OCI-LY3 (cell line): ENCODE measurements around the gene TBX18.

Experiments used
- H2AFZ ChIP-seq: fragments of 200-600, 300-600 bp; shearing (Covaris generic); 2 replicates; pipeline ENCODE4 v1.6.0; 2014; ENCODE audit warnings: antibody characterized with exemption, low read depth, low read length
- H3K27ac ChIP-seq: fragments of 200-600, 300-600 bp; sonication (generic); 2 replicates; pipeline ENCODE4 v1.5.1; 2014; ENCODE audit warnings: mild to moderate bottlenecking, low read length, moderate library complexity, mixed read lengths
- H3K27me3 ChIP-seq: fragments of 200-600, 300-600 bp; sonication (generic); 2 replicates; pipeline ENCODE4 v1.6.1; 2014; ENCODE audit warnings: low read depth, low read length, mixed read lengths
- H3K36me3 ChIP-seq: fragments of 200-600, 300-600 bp; sonication (generic); replicated peaks from 2 replicates; pipeline ENCODE3; 2014; ENCODE audit warnings: low read depth, low read length, mixed read lengths
- H3K4me1 ChIP-seq: fragments of 300-600, 200-600 bp; sonication (generic); 2 replicates; pipeline ENCODE4 v1.6.1; 2014; ENCODE audit warnings: low read length, mixed read lengths
- H3K4me2 ChIP-seq: fragments of 200-600, 300-600 bp; sonication (generic); 2 replicates; pipeline ENCODE4 v1.6.1; 2014; ENCODE audit warnings: low read length, mixed read lengths
- H3K4me3 ChIP-seq: fragments of 300-600, 200-600 bp; sonication (generic); 2 replicates; pipeline ENCODE4 v1.5.1; 2014; ENCODE audit warnings: antibody characterized with exemption, mild to moderate bottlenecking, low read length, moderate library complexity
- H3K79me2 ChIP-seq: fragments of 300-600, 200-600 bp; shearing (Covaris generic); 2 replicates; pipeline ENCODE4 v1.6.1; 2014; ENCODE audit warnings: mild to moderate bottlenecking, low read length, mixed read lengths
- H3K9ac ChIP-seq: fragments of 300-600, 200-600 bp; shearing (Covaris generic); 2 replicates; pipeline ENCODE4 v1.6.0; 2014; ENCODE audit warnings: mild to moderate bottlenecking, low read length, moderate library complexity
- H3K9me3 ChIP-seq: fragments of 200-600, 300-600 bp; shearing (Covaris generic); 2 replicates; pipeline ENCODE4 v1.6.1; 2014; ENCODE audit warnings: low read length, mixed read lengths; ENCODE audit not compliant: insufficient read depth
- H4K20me1 ChIP-seq: fragments of 200-600, 300-600 bp; sonication (generic); 2 replicates; pipeline ENCODE4 v1.6.1; 2016; ENCODE audit warnings: low read length, mixed read lengths; ENCODE audit not compliant: insufficient read depth
- CTCF ChIP-seq: fragments of 200-600, 300-600 bp; sonication (generic); IDR thresholded peaks from 2 replicates; pipeline ENCODE4 v1.5.1; 2014; ENCODE audit warnings: antibody characterized with exemption, low read length, low read depth
- EZH2phosphoT487 ChIP-seq: fragments of 200-600 bp; shearing (Covaris generic); IDR thresholded peaks from 2 replicates; pipeline ENCODE4 v1.6.1; 2018; ENCODE audit warnings: antibody characterized with exemption, mixed run types, low read depth

The TBX18 gene

GRCh38 chr6:84785671-84786070 is 21.3 kb upstream of the TBX18 start:
- no peaks in the 10 kb centered on the region for H4K20me1 ChIP-seq
- H3K9ac ChIP-seq: no peak overlapping the region
- H3K9me3 ChIP-seq: no peaks in the 10 kb centered on the region
- no peaks in the 10 kb centered on the region for H3K36me3 ChIP-seq
- H3K4me3 ChIP-seq: no peak overlapping the region
- TF ChIP-seq EZH2phosphoT487 (no peak), CTCF (no peak)
- H2AFZ ChIP-seq: no peak overlapping the region
- H3K4me2 ChIP-seq: no peak overlapping the region
- H3K79me2 ChIP-seq: no peaks in the 10 kb centered on the region
- H3K27ac ChIP-seq: no peak overlapping the region
- H3K4me1 ChIP-seq: no peaks in the 10 kb centered on the region
- H3K27me3 ChIP-seq: no peaks in the 10 kb centered on the region; the same call in 1 of the 2 replicates

GRCh38 chr6:84779917-84780316 is 15.5 kb upstream of the TBX18 start:
- H3K4me1 ChIP-seq: no peaks in the 10 kb centered on the region
- H3K9ac ChIP-seq: no peak overlapping the region
- H3K36me3 ChIP-seq: no peaks in the 10 kb centered on the region
- no peaks in the 10 kb centered on the region; the same call in 1 of the 2 replicates for H3K27me3 ChIP-seq
- H4K20me1 ChIP-seq: no peaks in the 10 kb centered on the region
- TF ChIP-seq EZH2phosphoT487: no peak
- no peak for TF ChIP-seq CTCF
- H3K27ac ChIP-seq: no peak overlapping the region
- no peak overlapping the region for H2AFZ ChIP-seq
- H3K4me2 ChIP-seq: no peak overlapping the region
- no peak overlapping the region for H3K4me3 ChIP-seq
- no peaks in the 10 kb centered on the region for H3K79me2 ChIP-seq
- no peaks in the 10 kb centered on the region for H3K9me3 ChIP-seq

GRCh38 chr6:84779380-84779779 is 15.0 kb upstream of the TBX18 start:
- H3K4me3 ChIP-seq: no peak overlapping the region
- H3K4me1 ChIP-seq: no peaks in the 10 kb centered on the region
- H3K9me3 ChIP-seq: no peaks in the 10 kb centered on the region
- no peak overlapping the region for H3K9ac ChIP-seq
- H3K27ac ChIP-seq: no peak overlapping the region
- no peak overlapping the region for H2AFZ ChIP-seq
- no peak overlapping the region for H3K4me2 ChIP-seq
- TF ChIP-seq CTCF: peak; percentile 36
- no peak for TF ChIP-seq EZH2phosphoT487
- H4K20me1 ChIP-seq: no peaks in the 10 kb centered on the region
- no peaks in the 10 kb centered on the region for H3K36me3 ChIP-seq
- H3K79me2 ChIP-seq: no peaks in the 10 kb centered on the region
- no peaks in the 10 kb centered on the region for H3K27me3 ChIP-seq

GRCh38 chr6:84777888-84778287 is 13.5 kb upstream of the TBX18 start:
- H3K9ac ChIP-seq: no peak overlapping the region
- H3K27me3 ChIP-seq: no peaks in the 10 kb centered on the region
- no peaks in the 10 kb centered on the region for H4K20me1 ChIP-seq
- no peak overlapping the region for H3K4me2 ChIP-seq
- TF ChIP-seq CTCF (no peak), EZH2phosphoT487 (no peak)
- H3K27ac ChIP-seq: no peak overlapping the region
- no peaks in the 10 kb centered on the region for H3K9me3 ChIP-seq
- H3K4me1 ChIP-seq: no peaks in the 10 kb centered on the region
- H3K4me3 ChIP-seq: no peak overlapping the region
- H3K79me2 ChIP-seq: no peaks in the 10 kb centered on the region
- H3K36me3 ChIP-seq: no peaks in the 10 kb centered on the region
- no peak overlapping the region for H2AFZ ChIP-seq
